ENCODE results near the gene YPEL1.

DNA sequence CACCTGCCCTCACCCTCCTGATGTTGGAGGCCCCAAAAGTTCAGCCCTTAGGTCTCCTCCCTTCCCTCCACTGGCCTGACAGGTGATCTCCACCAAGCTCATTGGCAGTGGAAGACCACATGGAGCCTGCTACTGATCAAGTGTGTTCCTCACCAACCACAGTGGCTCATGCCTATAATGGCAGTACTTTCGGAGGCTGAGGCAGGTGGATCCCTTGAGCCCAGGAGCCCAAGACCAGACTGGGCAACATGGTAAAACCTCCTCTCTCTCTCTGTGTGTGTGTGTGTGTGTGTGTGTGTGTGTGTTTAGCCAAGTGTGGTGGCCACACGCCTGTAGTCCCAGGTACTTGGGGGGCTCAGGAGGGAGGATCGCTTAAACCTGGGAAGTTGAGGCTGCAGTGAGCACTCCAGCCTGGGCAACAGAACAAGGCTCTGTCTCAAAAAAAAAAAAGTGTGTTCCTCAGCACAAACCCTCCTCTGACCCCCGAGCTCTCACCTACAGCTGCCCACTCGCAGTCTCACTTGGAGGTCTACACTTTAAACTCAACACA lies 4.3 kb upstream of the YPEL1 start:
- TF ChIP-seq, protein P1, sequence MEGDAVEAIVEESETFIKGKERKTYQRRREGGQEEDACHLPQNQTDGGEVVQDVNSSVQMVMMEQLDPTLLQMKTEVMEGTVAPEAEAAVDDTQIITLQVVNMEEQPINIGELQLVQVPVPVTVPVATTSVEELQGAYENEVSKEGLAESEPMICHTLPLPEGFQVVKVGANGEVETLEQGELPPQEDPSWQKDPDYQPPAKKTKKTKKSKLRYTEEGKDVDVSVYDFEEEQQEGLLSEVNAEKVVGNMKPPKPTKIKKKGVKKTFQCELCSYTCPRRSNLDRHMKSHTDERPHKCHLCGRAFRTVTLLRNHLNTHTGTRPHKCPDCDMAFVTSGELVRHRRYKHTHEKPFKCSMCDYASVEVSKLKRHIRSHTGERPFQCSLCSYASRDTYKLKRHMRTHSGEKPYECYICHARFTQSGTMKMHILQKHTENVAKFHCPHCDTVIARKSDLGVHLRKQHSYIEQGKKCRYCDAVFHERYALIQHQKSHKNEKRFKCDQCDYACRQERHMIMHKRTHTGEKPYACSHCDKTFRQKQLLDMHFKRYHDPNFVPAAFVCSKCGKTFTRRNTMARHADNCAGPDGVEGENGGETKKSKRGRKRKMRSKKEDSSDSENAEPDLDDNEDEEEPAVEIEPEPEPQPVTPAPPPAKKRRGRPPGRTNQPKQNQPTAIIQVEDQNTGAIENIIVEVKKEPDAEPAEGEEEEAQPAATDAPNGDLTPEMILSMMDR (conservative IDR thresholded peaks at IDR 0.05; ENCODE audit: low read depth, low read length) = no peak
- no peak for TF ChIP-seq EZH2 (IDR thresholded peaks at IDR 0.05; ENCODE audit: borderline replicate concordance, low read depth, low read length, poor library complexity, severe bottlenecking)

Measured in A673 (cell line).